Measurements from ENCODE around the gene OR1G1. TPM values are rescaled to one million over a fixed set of nuclear protein-coding genes. Genes with fewer than 3 reads are reported as not detected.
"Not testable (repeated sequence)": the region's sequence is repeated elsewhere in the genome, so short reads cannot be mapped to it uniquely, and the experiment has no call there.

OR1G1 gene
- not detected for total RNA-seq

DNA sequence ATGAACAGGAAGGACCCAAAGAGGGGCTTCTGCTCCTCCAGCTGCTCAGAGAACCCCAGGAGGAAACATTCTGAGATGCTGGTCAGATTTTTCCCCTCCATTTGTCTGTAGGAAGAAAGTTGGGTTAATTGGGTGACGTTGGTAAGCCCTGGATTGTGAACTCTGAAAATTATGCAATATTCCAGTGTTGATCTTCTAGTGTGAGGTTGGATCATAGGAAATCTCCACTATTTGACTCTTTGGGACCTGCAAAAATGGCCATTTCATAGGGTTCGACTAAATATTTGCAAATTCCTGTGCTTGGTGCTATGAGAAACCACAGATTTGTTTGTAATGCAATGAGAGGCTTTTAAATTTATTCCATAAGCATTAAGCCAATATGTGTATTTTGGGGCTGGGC lies at the start of gene OR1G1:
Gene OR1G1, minus strand, starts transcription at position 101 of the 400 bp plus-strand sequence. Its CDS starts 0 bp downstream, at position 101.
- peaks cover 26% of the 10 kb centered on the region for H3K27me3 Mint-ChIP-seq
- H3K4me3 Mint-ChIP-seq: no peak within 1 kb of the TSS
- H3K36me3 Mint-ChIP-seq: no peaks in the 10 kb centered on the region
- no peaks in the 10 kb centered on the region for H3K4me1 Mint-ChIP-seq
- no peaks in the 10 kb centered on the region for H3K9me3 Mint-ChIP-seq
- H3K27ac Mint-ChIP-seq: no peak within 1 kb of the TSS
- DNase-seq: no peak

DNA sequence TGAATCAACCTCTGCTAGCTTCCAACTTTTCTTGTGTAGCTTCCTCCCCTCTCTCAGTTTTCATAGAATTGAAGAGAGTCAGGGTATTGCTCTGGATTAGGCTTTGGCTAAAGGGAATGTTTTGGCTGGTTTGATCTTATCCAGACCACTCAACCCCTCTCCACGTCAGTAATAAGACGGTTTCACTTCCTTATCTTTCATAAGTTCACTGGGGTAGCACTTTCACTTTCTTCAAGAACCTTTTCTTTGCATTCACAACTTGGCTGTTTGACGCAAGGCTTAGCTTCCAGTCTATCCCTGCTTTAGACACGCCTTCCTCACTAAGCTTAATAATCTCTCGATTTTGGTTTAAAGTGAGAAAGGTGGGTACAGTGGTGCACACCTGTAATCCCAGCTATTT lies 40.2 kb upstream of the OR1G1 start:
- no peak overlapping the region for H3K27ac Mint-ChIP-seq
- peaks cover 8% of the 10 kb centered on the region for H3K27me3 Mint-ChIP-seq
- H3K9me3 Mint-ChIP-seq: peaks cover 12% of the 10 kb centered on the region
- H3K4me3 Mint-ChIP-seq: no peak overlapping the region
- no peak for DNase-seq
- no peaks in the 10 kb centered on the region for H3K36me3 Mint-ChIP-seq
- peaks cover 2% of the 10 kb centered on the region for H3K4me1 Mint-ChIP-seq

DNA sequence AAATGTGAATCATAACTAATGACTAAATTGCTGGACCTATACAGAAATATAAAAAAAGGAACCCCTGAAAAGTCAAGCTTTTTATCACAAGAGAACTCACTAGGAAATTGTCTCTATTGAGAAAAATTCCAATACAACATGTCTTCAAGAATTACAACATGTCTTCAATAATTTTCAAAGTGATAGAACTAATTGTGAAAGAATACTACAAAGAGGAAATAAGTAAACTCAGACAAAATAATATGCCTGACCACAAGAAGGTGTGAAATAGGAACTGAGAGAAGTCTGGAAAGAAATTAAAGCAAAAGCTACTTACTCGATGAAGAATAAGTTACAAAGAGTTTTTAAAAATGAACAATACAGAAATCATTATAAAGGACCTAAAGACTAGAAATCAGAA lies 29.9 kb upstream of the OR1G1 start:
- H3K4me3 Mint-ChIP-seq: no peak overlapping the region
- peaks cover 33% of the 10 kb centered on the region for H3K27me3 Mint-ChIP-seq
- peaks cover 1% of the 10 kb centered on the region for H3K36me3 Mint-ChIP-seq
- no peaks in the 10 kb centered on the region for H3K4me1 Mint-ChIP-seq
- H3K9me3 Mint-ChIP-seq: no peaks in the 10 kb centered on the region
- no peak for DNase-seq
- H3K27ac Mint-ChIP-seq: no peak overlapping the region

DNA sequence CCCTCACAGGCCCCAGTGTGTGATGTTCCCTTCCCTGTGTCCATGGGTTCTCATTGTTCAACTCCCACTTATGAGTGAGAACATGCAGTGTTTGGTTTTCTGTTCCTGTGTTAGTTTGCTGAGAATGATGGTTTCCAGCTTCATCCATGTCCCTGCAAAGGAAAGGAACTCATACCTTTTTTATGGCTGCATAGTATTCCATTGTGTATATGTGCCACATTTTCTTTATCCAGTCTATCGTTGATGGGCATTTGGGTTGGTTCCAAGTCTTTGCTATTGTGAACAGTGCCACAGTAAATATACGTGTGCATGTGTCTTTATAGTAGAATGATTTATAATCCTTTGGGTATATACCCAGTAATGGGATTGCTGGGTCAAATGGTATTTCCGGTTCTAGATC lies 10.1 kb upstream of the OR1G1 start:
- H3K4me1 Mint-ChIP-seq: not testable (repeated sequence)

DNA sequence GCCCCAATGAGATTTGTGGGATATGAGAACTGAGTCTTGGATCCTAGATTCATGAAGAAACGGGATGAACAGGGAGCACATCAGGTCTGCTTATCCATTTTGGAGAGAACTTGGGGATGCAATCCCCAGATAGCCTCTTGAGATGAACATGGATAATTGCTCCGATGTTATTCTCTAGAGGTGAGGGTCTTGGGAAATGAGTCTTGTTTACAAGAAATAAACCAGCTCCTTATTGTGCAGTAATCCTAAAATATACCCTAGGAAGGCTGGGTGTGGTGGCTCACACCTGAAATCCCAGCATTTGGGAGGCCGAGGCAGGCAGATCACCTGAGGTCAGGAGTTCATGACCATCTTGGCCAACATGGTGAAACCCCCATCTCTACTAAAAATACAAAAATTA lies 23.0 kb downstream of the OR1G1 start, which contains the start of gene OR1D2:
Gene OR1D2, minus strand, starts transcription at position 101 of the 400 bp plus-strand sequence. CDS start 11,426 bp downstream, outside the sequence.
- H3K4me3 Mint-ChIP-seq: no peak within 1 kb of the TSS
- no peaks in the 10 kb centered on the region for H3K36me3 Mint-ChIP-seq
- DNase-seq: no peak
- peaks cover 8% of the 10 kb centered on the region for H3K27me3 Mint-ChIP-seq
- H3K4me1 Mint-ChIP-seq: no peaks in the 10 kb centered on the region
- H3K27ac Mint-ChIP-seq: no peak within 1 kb of the TSS
- H3K9me3 Mint-ChIP-seq: peaks cover 18% of the 10 kb centered on the region

More for the DNA sequence above, 10.1 kb upstream of the OR1G1 start:
- not testable (repeated sequence) for H3K27me3 Mint-ChIP-seq, H3K4me3 Mint-ChIP-seq, H3K27ac Mint-ChIP-seq, H3K36me3 Mint-ChIP-seq, DNase-seq
- peaks cover 11% of the 10 kb centered on the region for H3K9me3 Mint-ChIP-seq

Other genes starting within 250 kb of the OR1G1 start
- not detected for gene OR1D5, start 63.9 kb downstream of the OR1G1 start, total RNA-seq
- gene OR1D2, start 23.1 kb downstream of the OR1G1 start, total RNA-seq: not detected
- not detected for gene OR1A2, start 70.0 kb upstream of the OR1G1 start, total RNA-seq
- gene OR1A1, start 80.1 kb upstream of the OR1G1 start, total RNA-seq: not detected
- under 1 TPM; 0.74 to 0.99 TPM for gene OR3A1, start 170.8 kb upstream of the OR1G1 start, total RNA-seq